KMS-11 (cell line): ENCODE results near the gene FRY.

Experiments used
- H2AFZ ChIP-seq: fragments of 200-600 bp; sonication (generic); 2 replicates; pipeline ENCODE4 v1.6.1; 2016; ENCODE audit warnings: antibody characterized with exemption, mixed run types, low read depth
- H3K27ac ChIP-seq: fragments of 200-600 bp; sonication (generic); 2 replicates; pipeline ENCODE4 v1.6.1; 2016; ENCODE audit warnings: mild to moderate bottlenecking, mixed run types
- H3K27me3 ChIP-seq: fragments of 200-600 bp; sonication (generic); 2 replicates; pipeline ENCODE4 v1.6.1; 2017; ENCODE audit warnings: mild to moderate bottlenecking, low read depth, mixed run types, moderate library complexity; ENCODE audit not compliant: insufficient read depth
- H3K36me3 ChIP-seq: fragments of 200-600 bp; sonication (generic); 2 replicates; pipeline ENCODE4 v1.6.1; 2017; ENCODE audit warnings: mild to moderate bottlenecking, mixed run types; ENCODE audit not compliant: insufficient read depth
- H3K4me1 ChIP-seq: fragments of 200-600 bp; sonication (generic); 2 replicates; pipeline ENCODE4 v1.6.1; 2016; ENCODE audit warnings: mild to moderate bottlenecking, low read depth, mixed run types; ENCODE audit not compliant: poor library complexity, severe bottlenecking
- H3K4me2 ChIP-seq: fragments of 200-600 bp; sonication (generic); 2 replicates; pipeline ENCODE4 v1.7.0; 2016; ENCODE audit warnings: mild to moderate bottlenecking, mixed run types
- H3K4me3 ChIP-seq: fragments of 200-600 bp; sonication (generic); IDR thresholded peaks from 2 replicates; pipeline ENCODE4 v1.6.1; 2017; ENCODE audit warnings: low read depth, low read length, mixed read lengths; ENCODE audit not compliant: insufficient read depth
- H3K79me2 ChIP-seq: fragments of 200-600 bp; sonication (generic); 2 replicates; pipeline ENCODE4 v1.6.1; 2016; ENCODE audit warnings: low read depth, mixed run types; ENCODE audit not compliant: insufficient read depth
- H3K9ac ChIP-seq: fragments of 200-600 bp; sonication (generic); 2 replicates; pipeline ENCODE4 v1.6.1; 2016; ENCODE audit warnings: mild to moderate bottlenecking, mixed run types
- H4K20me1 ChIP-seq: fragments of 200-600 bp; sonication (generic); 2 replicates; pipeline ENCODE4 v1.6.1; 2016; ENCODE audit warnings: mild to moderate bottlenecking, mixed run types; ENCODE audit not compliant: insufficient read depth
- TF ChIP-seq, protein P1 (sequence below): fragments of 200-600 bp; sonication (generic); conservative IDR thresholded peaks from 2 replicates; pipeline ENCODE4 v1.6.1; 2017; ENCODE audit warnings: low read depth, mild to moderate bottlenecking, antibody characterized with exemption, low read length, moderate library complexity, mixed read lengths

The FRY gene

GRCh38 chr13:32300920-32301319 lies 269.3 kb downstream of the FRY start:
- H3K36me3 ChIP-seq = no peaks in the 10 kb centered on the region
- no peaks in the 10 kb centered on the region for H4K20me1 ChIP-seq
- no peak overlapping the region for H3K9ac ChIP-seq
- no peak overlapping the region for H3K27ac ChIP-seq
- no peaks in the 10 kb centered on the region for H3K27me3 ChIP-seq
- H3K4me2 ChIP-seq = no peak overlapping the region
- H3K79me2 ChIP-seq = no peaks in the 10 kb centered on the region
- no peak overlapping the region for H2AFZ ChIP-seq
- peaks cover 18% of the 10 kb centered on the region for H3K4me1 ChIP-seq
- TF ChIP-seq, protein P1, sequence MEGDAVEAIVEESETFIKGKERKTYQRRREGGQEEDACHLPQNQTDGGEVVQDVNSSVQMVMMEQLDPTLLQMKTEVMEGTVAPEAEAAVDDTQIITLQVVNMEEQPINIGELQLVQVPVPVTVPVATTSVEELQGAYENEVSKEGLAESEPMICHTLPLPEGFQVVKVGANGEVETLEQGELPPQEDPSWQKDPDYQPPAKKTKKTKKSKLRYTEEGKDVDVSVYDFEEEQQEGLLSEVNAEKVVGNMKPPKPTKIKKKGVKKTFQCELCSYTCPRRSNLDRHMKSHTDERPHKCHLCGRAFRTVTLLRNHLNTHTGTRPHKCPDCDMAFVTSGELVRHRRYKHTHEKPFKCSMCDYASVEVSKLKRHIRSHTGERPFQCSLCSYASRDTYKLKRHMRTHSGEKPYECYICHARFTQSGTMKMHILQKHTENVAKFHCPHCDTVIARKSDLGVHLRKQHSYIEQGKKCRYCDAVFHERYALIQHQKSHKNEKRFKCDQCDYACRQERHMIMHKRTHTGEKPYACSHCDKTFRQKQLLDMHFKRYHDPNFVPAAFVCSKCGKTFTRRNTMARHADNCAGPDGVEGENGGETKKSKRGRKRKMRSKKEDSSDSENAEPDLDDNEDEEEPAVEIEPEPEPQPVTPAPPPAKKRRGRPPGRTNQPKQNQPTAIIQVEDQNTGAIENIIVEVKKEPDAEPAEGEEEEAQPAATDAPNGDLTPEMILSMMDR = no peak
- no peak overlapping the region for H3K4me3 ChIP-seq

DNA sequence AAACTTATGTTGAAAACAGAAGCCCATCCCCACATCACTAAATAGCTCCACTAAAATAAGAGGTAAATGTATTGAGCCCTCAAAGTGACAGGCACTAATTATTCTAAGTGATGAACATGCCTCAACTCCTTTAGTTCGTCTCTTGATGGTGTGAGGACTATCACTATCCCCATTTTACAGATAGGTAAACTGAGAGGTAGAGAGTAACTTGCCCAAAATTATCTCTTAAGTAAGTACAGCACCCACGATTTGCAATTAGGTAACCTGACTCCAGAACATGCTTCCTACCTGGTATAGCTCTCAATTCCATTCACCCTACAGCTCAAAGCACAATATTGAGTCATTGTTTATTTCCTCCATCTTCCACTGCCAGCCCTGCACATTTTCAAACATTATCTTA lies 270.9 kb downstream of the FRY start:
- Histone ChIP-seq H4K20me1 (no peaks in the 10 kb centered on the region), H3K79me2 (no peaks in the 10 kb centered on the region), H3K36me3 (no peaks in the 10 kb centered on the region), H3K4me3 (no peak overlapping the region), H3K27ac (no peak overlapping the region), H2AFZ (no peak overlapping the region), H3K27me3 (no peaks in the 10 kb centered on the region), H3K4me2 (no peak overlapping the region), H3K9ac (no peak overlapping the region), H3K4me1 (peaks cover 7% of the 10 kb centered on the region)
- TF ChIP-seq, protein P1 = no peak

- H3K9ac ChIP-seq = no peak overlapping the region
- no peak overlapping the region for H3K4me2 ChIP-seq
- peaks cover 7% of the 10 kb centered on the region for H3K4me1 ChIP-seq
- no peak overlapping the region for H2AFZ ChIP-seq
- H3K79me2 ChIP-seq = no peaks in the 10 kb centered on the region
- H3K4me3 ChIP-seq = no peak overlapping the region
- H3K36me3 ChIP-seq = no peaks in the 10 kb centered on the region
- H4K20me1 ChIP-seq = no peaks in the 10 kb centered on the region
- H3K27me3 ChIP-seq = no peaks in the 10 kb centered on the region
- H3K27ac ChIP-seq = no peak overlapping the region
- TF ChIP-seq, protein P1 = no peak
Measured at GRCh38 chr13:32305646-32306045, 274.1 kb downstream of the FRY start.

- H3K4me1 ChIP-seq = peaks cover 7% of the 10 kb centered on the region
- peak overlapping the region; percentile 38; the same call in 1 of the 2 replicates for H2AFZ ChIP-seq
- H3K79me2 ChIP-seq = no peaks in the 10 kb centered on the region
- H3K4me3 ChIP-seq = no peak overlapping the region
- TF ChIP-seq, protein P1 = no peak
- H3K36me3 ChIP-seq = no peaks in the 10 kb centered on the region
- H3K9ac ChIP-seq = no peak overlapping the region
- H3K4me2 ChIP-seq = no peak overlapping the region
- H3K27me3 ChIP-seq = no peaks in the 10 kb centered on the region
- H4K20me1 ChIP-seq = no peaks in the 10 kb centered on the region
- no peak overlapping the region for H3K27ac ChIP-seq
Measured at GRCh38 chr13:32309312-32310133, 277.9 kb downstream of the FRY start.
